H9 (cell line): ENCODE results near the gene CYB5R3. TPM values are rescaled to one million over a fixed set of nuclear protein-coding genes. Genes with fewer than 3 reads are reported as not detected.

ENCODE experiments used
- DNase-seq: peaks from one replicate; pipeline ENCODE4 v3.0.0-alpha.2; 2017
- H2AFZ ChIP-seq: one replicate; pipeline ENCODE4 v1.6.1; 2013; ENCODE audit warnings: mild to moderate bottlenecking, low read length, control low read depth, moderate library complexity
- H2AK5ac ChIP-seq: 2 replicates; pipeline ENCODE4 v1.6.1; 2013; ENCODE audit warnings: low read length, control low read depth, mixed read lengths; ENCODE audit not compliant: insufficient read length
- H2BK120ac ChIP-seq: one replicate; pipeline ENCODE4 v1.6.1; 2013; ENCODE audit warnings: low read depth, mild to moderate bottlenecking, low read length, control low read depth, inconsistent platforms; ENCODE audit not compliant: poor library complexity, severe bottlenecking
- H2BK12ac ChIP-seq: 2 replicates; pipeline ENCODE4 v1.6.1; 2013; ENCODE audit warnings: low read length, control low read depth, mixed read lengths, low read depth; ENCODE audit not compliant: insufficient read length
- H2BK15ac ChIP-seq: 2 replicates; pipeline ENCODE4 v1.6.1; 2013; ENCODE audit warnings: low read depth, low read length, control low read depth
- H2BK20ac ChIP-seq: one replicate; pipeline ENCODE4 v1.6.1; 2013; ENCODE audit warnings: low read depth, mild to moderate bottlenecking, low read length, control low read depth, inconsistent platforms; ENCODE audit not compliant: poor library complexity, severe bottlenecking
- H2BK5ac ChIP-seq: 2 replicates; pipeline ENCODE4 v1.6.1; 2013; ENCODE audit warnings: low read length, control low read depth, mixed read lengths; ENCODE audit not compliant: insufficient read length
- H3K14ac ChIP-seq: 2 replicates; pipeline ENCODE4 v1.6.1; 2013; ENCODE audit warnings: low read length, control low read depth; ENCODE audit not compliant: insufficient read depth
- H3K18ac ChIP-seq: 2 replicates; pipeline ENCODE4 v1.6.1; 2013; ENCODE audit warnings: low read depth, mild to moderate bottlenecking, mixed read lengths, low read length, control low read depth; ENCODE audit not compliant: insufficient read length
- H3K23ac ChIP-seq: 2 replicates; pipeline ENCODE4 v1.6.1; 2013; ENCODE audit warnings: low read length, control low read depth, mixed read lengths, low read depth; ENCODE audit not compliant: insufficient read length
- H3K23me2 ChIP-seq: 2 replicates; pipeline ENCODE4 v1.6.1; 2013; ENCODE audit warnings: low read depth, mild to moderate bottlenecking, mixed read lengths, low read length, control low read depth; ENCODE audit not compliant: insufficient read length, poor library complexity, severe bottlenecking
- H3K27ac ChIP-seq: 2 replicates; pipeline ENCODE4 v1.5.1; 2013; ENCODE audit warnings: low read length, control low read depth, mixed read lengths, low read depth; ENCODE audit not compliant: insufficient read length
- H3K27me3 ChIP-seq: 2 replicates; pipeline ENCODE4 v1.6.1; 2013; ENCODE audit warnings: low read length, control low read depth, inconsistent platforms; ENCODE audit not compliant: insufficient read depth
- H3K4ac ChIP-seq: 2 replicates; pipeline ENCODE4 v1.6.1; 2013; ENCODE audit warnings: low read depth, mild to moderate bottlenecking, control low read depth, inconsistent platforms, low read length, moderate library complexity
- H3K4me1 ChIP-seq: 2 replicates; pipeline ENCODE4 v1.6.1; 2013; ENCODE audit warnings: low read length, control low read depth, inconsistent platforms; ENCODE audit not compliant: insufficient read depth
- H3K4me2 ChIP-seq: 2 replicates; pipeline ENCODE4 v1.6.1; 2013; ENCODE audit warnings: low read length, control low read depth, mixed read lengths; ENCODE audit not compliant: insufficient read length, insufficient read depth
- H3K56ac ChIP-seq: 2 replicates; pipeline ENCODE4 v1.6.1; 2013; ENCODE audit warnings: low read depth, mild to moderate bottlenecking, mixed read lengths, low read length, control low read depth; ENCODE audit not compliant: insufficient read length
- H3K79me1 ChIP-seq: 2 replicates; pipeline ENCODE4 v1.6.1; 2013; ENCODE audit warnings: low read depth, mild to moderate bottlenecking, moderate library complexity, low read length, control low read depth, inconsistent platforms; ENCODE audit not compliant: insufficient read depth, poor library complexity, severe bottlenecking
- H3K79me2 ChIP-seq: 2 replicates; pipeline ENCODE4 v1.6.1; 2013; ENCODE audit warnings: low read length, control low read depth, inconsistent platforms; ENCODE audit not compliant: insufficient read depth
- H3K9ac ChIP-seq: 2 replicates; pipeline ENCODE4 v1.6.1; 2013; ENCODE audit warnings: low read length, control low read depth, mixed read lengths; ENCODE audit not compliant: insufficient read length; ENCODE audit errors: extremely low read depth
- H3K9me3 ChIP-seq: one replicate; pipeline ENCODE4 v1.6.1; 2013; ENCODE audit warnings: low read depth, low read length, inconsistent platforms; ENCODE audit not compliant: control insufficient read depth
- H3T11ph ChIP-seq: one replicate; pipeline ENCODE4 v1.6.1; 2013; ENCODE audit warnings: mild to moderate bottlenecking, low read length, control low read depth, inconsistent platforms
- H4K20me1 ChIP-seq: one replicate; pipeline ENCODE4 v1.6.1; 2013; ENCODE audit not compliant: control insufficient read depth, insufficient read length, insufficient read depth
- H4K5ac ChIP-seq: 2 replicates; pipeline ENCODE4 v1.6.1; 2013; ENCODE audit warnings: low read depth, mild to moderate bottlenecking, mixed read lengths, low read length, control low read depth; ENCODE audit not compliant: insufficient read length
- H4K8ac ChIP-seq: replicated peaks from 2 replicates; pipeline ENCODE4 v1.6.1; 2013; ENCODE audit warnings: low read length, control low read depth, mixed read lengths, low read depth; ENCODE audit not compliant: insufficient read length
- H4K91ac ChIP-seq: 2 replicates; pipeline ENCODE4 v1.6.1; 2013; ENCODE audit warnings: low read depth, mild to moderate bottlenecking, moderate library complexity, mixed read lengths, low read length, control low read depth; ENCODE audit not compliant: insufficient read length
- H3K27ac Mint-ChIP-seq, 3 experiments: 2 replicates in 2 of 3; 3 replicates in 1 of 3; pipeline ENCODE4 v1.8.0; 2020 to 2021; ENCODE audit warnings: mixed read lengths in 3 of 3, mild to moderate bottlenecking in 1 of 3, moderate library complexity in 1 of 3
- H3K27me3 Mint-ChIP-seq: 2 replicates; pipeline ENCODE4 v1.8.0; 2021; ENCODE audit warnings: low read depth, mild to moderate bottlenecking, moderate library complexity, mixed read lengths
- H3K36me3 Mint-ChIP-seq, 3 experiments: 2 replicates in 2 of 3; 3 replicates in 1 of 3; pipeline ENCODE4 v1.8.0; 2020 to 2021; ENCODE audit warnings: low read depth in 3 of 3, mixed read lengths in 3 of 3; ENCODE audit not compliant: insufficient read depth in 1 of 3
- H3K4me1 Mint-ChIP-seq, 2 experiments: 2 replicates each; pipeline ENCODE4 v1.8.0; 2020; ENCODE audit warnings: mixed read lengths in 2 of 2
- H3K4me3 Mint-ChIP-seq, 2 experiments: 2 replicates in 1 of 2; 3 replicates in 1 of 2; pipeline ENCODE4 v1.8.0; 2020 to 2021; ENCODE audit warnings: mild to moderate bottlenecking in 2 of 2, mixed read lengths in 2 of 2, moderate library complexity in 1 of 2
- H3K9me3 Mint-ChIP-seq, 2 experiments: 2 replicates in 1 of 2; 3 replicates in 1 of 2; pipeline ENCODE4 v1.8.0; 2020; ENCODE audit warnings: mild to moderate bottlenecking in 2 of 2, mixed read lengths in 2 of 2, moderate library complexity in 1 of 2
- CTCF ChIP-seq: fragments of 200-600 bp; sonication (generic); conservative IDR thresholded peaks from 3 replicates; pipeline ENCODE4 v1.8.0; 2021; ENCODE audit warnings: antibody characterized with exemption, mild to moderate bottlenecking
- WGBS: extraction: QIAGEN DNeasy Blood & Tissue Kit; methylation state at CpG from one replicate; pipeline ENCODE4 v1.1.7; 2013; ENCODE audit warnings: missing lambda C conversion rate, low lambda C conversion rate, mixed read lengths; ENCODE audit not compliant: insufficient read length; ENCODE audit errors: extremely low coverage; 5-methylcytosine and 5-hydroxymethylcytosine counted together
- total RNA-seq: library from RNA; stranded (reverse); gene quantifications from 2 replicates; pipeline ENCODE4 v1.2.1, GENCODE V29; 2021

The CYB5R3 gene
- total RNA-seq, 1 experiment from 2014 or later = 97.4 TPM

DNA sequence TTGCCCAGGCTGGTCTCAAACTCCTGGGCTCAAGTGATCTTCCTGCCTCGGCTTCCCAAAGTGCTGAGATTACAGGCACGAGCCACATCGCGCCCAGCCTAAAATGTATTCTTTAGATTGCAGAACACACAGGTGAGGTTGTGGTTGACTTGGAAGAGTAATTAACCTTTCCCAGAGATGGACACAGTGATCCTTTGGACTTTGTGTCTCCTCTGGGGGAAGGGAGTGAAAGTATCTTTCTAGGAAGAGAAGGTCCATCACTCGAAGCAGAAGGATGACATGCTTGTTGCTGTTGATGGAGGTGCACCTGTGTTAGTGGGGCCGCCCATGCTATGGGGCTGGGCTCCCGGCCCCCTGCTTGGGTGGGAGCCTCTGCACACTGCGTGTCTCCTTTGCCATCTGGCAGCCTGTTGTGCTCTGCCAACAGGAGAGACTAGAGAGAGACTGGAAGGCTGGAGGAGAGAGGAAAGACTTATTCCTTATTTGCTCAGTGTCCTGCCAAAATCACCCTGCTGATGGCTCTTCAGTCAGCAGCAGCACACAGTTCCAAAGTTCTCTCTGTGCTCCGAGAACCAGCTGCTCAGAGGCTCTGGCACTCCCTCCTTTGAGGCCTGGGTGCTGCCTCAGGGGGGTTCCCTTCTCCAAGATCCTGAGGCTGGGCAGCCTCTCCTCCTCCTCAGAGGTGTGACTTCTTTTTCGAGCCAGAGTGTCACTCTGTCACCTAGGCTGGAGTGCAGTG lies 33.1 kb upstream of the CYB5R3 start:
- H3K9me3 Mint-ChIP-seq = peaks cover 12 to 15% of the 10 kb centered on the region in 2 experiments
- DNase-seq = no peak
- Histone ChIP-seq H3K9ac (no peak overlapping the region), H3K56ac (no peak overlapping the region), H3K4ac (no peak overlapping the region), H4K20me1 (no peaks in the 10 kb centered on the region), H3T11ph (no peak overlapping the region), H4K8ac (no peak overlapping the region), H3K9me3 (no peaks in the 10 kb centered on the region), H3K18ac (no peak overlapping the region), H3K79me2 (no peaks in the 10 kb centered on the region), H3K23me2 (no peaks in the 10 kb centered on the region), H3K14ac (no peak overlapping the region), H2BK20ac (no peak overlapping the region), H2AK5ac (no peak overlapping the region), H3K27me3 (no peaks in the 10 kb centered on the region), H4K91ac (no peak overlapping the region), H2AFZ (no peak overlapping the region), H2BK5ac (no peak overlapping the region), H3K4me1 (no peaks in the 10 kb centered on the region), H3K23ac (no peak overlapping the region), H3K4me2 (no peak overlapping the region), H2BK120ac (no peak overlapping the region), H4K5ac (no peak overlapping the region), H3K79me1 (no peaks in the 10 kb centered on the region), H2BK15ac (no peak overlapping the region), H3K27ac (no peak overlapping the region), H2BK12ac (no peak overlapping the region)
- whole genome bisulfite sequencing = no CpG with 5 or more reads among the region's 10 CpGs
- H3K27ac Mint-ChIP-seq = no peak overlapping the region; a peak in 1 of 7 replicates
- no peaks in the 10 kb centered on the region; a peak in 3 of 7 replicates for H3K36me3 Mint-ChIP-seq
- H3K4me3 Mint-ChIP-seq = no peak overlapping the region
- peaks cover 7 to 14% of the 10 kb centered on the region in 2 experiments for H3K4me1 Mint-ChIP-seq
- TF ChIP-seq CTCF = no peak
- peaks cover 22% of the 10 kb centered on the region for H3K27me3 Mint-ChIP-seq
